GM12865 (cell line): ENCODE data around the gene ETV6.
A peak's percentile ranks its signal among the peaks of the same experiment; 100 is the strongest.

Source experiments
- DNase-seq: peaks from one replicate; pipeline ENCODE4 v3.0.0; 2010; ENCODE audit warnings: low read depth
- H3K4me3 ChIP-seq: 2 replicates; pipeline ENCODE4 v1.5.1; 2011; ENCODE audit warnings: mild to moderate bottlenecking, low read depth, low read length, control low read depth
- TF ChIP-seq, protein P1 (sequence below): IDR thresholded peaks from 2 replicates; pipeline ENCODE4 v1.5.1; 2011; ENCODE audit warnings: low read length, control low read depth, low read depth, inconsistent platforms; ENCODE audit not compliant: insufficient read depth; ENCODE audit errors: missing control alignments

ETV6 gene

GRCh38 chr12:11697131-11697530, 47.7 kb downstream of the ETV6 start:
- TF ChIP-seq, protein P1, sequence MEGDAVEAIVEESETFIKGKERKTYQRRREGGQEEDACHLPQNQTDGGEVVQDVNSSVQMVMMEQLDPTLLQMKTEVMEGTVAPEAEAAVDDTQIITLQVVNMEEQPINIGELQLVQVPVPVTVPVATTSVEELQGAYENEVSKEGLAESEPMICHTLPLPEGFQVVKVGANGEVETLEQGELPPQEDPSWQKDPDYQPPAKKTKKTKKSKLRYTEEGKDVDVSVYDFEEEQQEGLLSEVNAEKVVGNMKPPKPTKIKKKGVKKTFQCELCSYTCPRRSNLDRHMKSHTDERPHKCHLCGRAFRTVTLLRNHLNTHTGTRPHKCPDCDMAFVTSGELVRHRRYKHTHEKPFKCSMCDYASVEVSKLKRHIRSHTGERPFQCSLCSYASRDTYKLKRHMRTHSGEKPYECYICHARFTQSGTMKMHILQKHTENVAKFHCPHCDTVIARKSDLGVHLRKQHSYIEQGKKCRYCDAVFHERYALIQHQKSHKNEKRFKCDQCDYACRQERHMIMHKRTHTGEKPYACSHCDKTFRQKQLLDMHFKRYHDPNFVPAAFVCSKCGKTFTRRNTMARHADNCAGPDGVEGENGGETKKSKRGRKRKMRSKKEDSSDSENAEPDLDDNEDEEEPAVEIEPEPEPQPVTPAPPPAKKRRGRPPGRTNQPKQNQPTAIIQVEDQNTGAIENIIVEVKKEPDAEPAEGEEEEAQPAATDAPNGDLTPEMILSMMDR = no peak
- no peak for DNase-seq

GRCh38 chr12:11697670-11698387, 48.4 kb downstream of the ETV6 start:
- TF ChIP-seq, protein P1 = no peak
- DNase-seq = no peak
- H3K4me3 ChIP-seq = no peak overlapping the region

More at GRCh38 chr12:11697131-11697530, 47.7 kb downstream of the ETV6 start:
- no peak overlapping the region for H3K4me3 ChIP-seq

- no peak overlapping the region for H3K4me3 ChIP-seq
- DNase-seq = no peak
- TF ChIP-seq, protein P1 = no peak
These were observed 49.3 kb downstream of the ETV6 start for GRCh38 chr12:11698729-11699128.

- H3K4me3 ChIP-seq = no peak overlapping the region
- no peak for DNase-seq
- TF ChIP-seq, protein P1 = no peak
These were observed 52.0 kb downstream of the ETV6 start for GRCh38 chr12:11701433-11701832.

DNA sequence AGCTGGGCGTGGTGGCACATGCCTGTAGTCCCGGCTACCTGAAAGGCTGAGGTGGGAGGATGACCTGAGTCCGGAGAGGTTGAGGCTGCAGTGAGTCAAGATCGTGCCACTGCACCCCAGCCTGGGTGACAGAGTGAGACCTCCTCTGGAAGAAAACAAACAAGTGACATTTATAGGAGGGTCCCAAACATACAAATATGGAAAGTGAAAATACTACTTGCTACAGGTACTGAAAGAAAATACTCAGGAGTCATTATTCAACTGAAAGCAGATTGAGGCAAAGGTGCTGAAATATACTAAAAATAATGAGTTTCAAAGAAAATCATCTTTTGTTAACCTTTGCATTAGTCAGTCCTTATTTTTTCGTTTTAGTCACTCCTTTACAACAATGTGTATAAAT, 53.5 kb downstream of the ETV6 start:
- DNase-seq = peak; percentile 55
- no peak overlapping the region; the same call in 1 of the 2 replicates for H3K4me3 ChIP-seq
- TF ChIP-seq, protein P1 = no peak

- TF ChIP-seq, protein P1 = no peak
- no peak overlapping the region for H3K4me3 ChIP-seq
- no peak for DNase-seq
These were observed 53.9 kb downstream of the ETV6 start for GRCh38 chr12:11703378-11703777.

DNA sequence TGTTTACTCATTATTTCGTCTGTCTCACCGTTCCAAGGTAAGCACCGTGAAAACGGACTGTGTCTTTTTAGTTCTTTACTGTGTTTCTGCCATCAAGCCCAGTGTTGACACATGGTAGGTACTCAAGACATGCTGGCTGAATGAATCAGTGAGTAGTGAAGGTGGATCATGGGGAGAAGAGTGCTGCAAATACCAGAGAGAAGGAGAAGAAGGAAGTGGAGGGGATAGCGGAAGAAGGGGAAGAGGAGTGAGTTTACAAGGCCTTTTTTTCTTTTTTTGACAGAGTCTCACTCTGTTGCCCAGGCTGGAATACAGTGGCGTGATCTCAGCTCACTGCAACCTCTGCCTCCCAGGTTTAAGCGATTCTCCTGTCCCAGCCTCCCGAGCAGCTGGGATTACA, 54.6 kb downstream of the ETV6 start:
- H3K4me3 ChIP-seq = no peak overlapping the region
- no peak for DNase-seq
- TF ChIP-seq, protein P1 = no peak
